ENCODE measurements around the gene PDP2. TPM values are rescaled to one million over a fixed set of nuclear protein-coding genes. Genes with fewer than 3 reads are reported as not detected.
"Not testable (repeated sequence)": the region's sequence is repeated elsewhere in the genome, so short reads cannot be mapped to it uniquely, and the experiment has no call there.

PDP2 gene
- total RNA-seq, 1 experiment from 2014 or later: 18.1 TPM

DNA sequence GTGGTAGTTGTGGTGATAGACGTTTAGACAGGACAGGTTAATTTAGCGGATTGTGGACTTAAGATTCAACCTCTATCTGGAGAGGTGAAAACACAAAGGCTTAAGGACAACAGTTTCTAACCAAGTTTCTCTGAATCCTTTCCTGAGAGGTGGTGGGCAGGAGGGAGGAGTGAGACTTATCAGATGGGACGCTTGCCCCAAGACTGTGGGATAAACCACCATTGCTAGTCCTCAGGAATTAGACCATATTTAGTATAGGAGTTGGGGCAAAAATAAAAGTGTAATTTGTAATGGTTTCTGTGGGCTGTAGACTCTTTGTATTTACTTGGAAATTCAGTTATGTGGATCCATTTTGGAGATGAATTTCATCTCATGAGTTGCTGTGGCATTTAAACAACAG, 6.6 kb downstream of the PDP2 start:
- Histone ChIP-seq H3K4me1 (no peaks in the 10 kb centered on the region), H3K4me3 (no peak overlapping the region), H3K27me3 (no peaks in the 10 kb centered on the region), H3K9me3 (replicated peaks) (no peaks in the 10 kb centered on the region), H3K36me3 (peaks cover 20% of the 10 kb centered on the region), H3K27ac (no peak overlapping the region)
- no peak for DNase-seq

DNA sequence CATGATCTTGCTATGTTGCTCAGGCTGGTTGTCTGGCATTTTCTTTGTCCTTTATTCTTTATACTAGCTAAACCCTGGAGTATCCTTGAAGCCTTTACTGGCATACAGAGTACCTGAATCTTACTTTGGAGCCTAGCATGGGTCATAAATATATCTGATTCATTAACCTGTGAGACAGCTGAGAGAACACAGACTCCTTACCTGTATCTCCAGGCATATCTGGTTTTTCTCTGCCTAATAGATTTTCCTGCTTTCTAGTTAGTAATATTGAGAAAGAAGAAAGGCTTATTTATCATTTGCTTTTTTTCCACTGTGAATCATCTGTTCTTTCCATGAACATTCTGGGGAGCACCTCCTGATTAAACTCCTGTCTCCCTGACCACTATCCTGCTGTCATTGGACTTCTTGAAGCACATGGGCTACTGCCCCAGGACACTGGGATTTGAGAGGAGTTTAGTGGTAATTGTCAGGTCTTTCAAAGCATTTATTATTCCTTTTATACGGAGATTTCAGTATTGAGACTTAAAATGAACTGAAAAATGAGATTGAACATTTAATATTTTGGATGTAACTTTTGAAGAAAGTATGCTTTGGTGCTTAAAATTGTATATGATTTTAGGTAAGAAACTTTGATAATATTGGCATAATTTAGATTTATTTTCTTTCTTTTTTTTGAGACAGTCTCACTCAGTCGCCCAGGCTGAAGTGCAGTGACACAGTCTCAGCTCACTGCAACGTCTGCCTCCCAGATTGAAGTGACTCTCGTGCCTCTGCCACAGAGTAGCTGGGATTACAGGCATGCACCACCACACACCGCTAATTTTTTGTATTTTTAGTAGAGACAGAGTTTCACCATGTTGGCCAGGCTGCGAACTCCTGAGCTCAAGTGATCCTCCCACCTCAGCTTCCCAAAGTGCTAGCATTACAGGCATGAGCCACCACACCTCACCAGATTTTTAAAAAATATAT, 8.6 kb downstream of the PDP2 start:
- H3K4me3 ChIP-seq: no peak overlapping the region
- no peaks in the 10 kb centered on the region for H3K27me3 ChIP-seq
- no peak overlapping the region for H3K27ac ChIP-seq
- DNase-seq: no peak
- H3K4me1 ChIP-seq: no peaks in the 10 kb centered on the region
- peaks cover 20% of the 10 kb centered on the region for H3K36me3 ChIP-seq
- H3K9me3 ChIP-seq (replicated peaks): no peaks in the 10 kb centered on the region

DNA sequence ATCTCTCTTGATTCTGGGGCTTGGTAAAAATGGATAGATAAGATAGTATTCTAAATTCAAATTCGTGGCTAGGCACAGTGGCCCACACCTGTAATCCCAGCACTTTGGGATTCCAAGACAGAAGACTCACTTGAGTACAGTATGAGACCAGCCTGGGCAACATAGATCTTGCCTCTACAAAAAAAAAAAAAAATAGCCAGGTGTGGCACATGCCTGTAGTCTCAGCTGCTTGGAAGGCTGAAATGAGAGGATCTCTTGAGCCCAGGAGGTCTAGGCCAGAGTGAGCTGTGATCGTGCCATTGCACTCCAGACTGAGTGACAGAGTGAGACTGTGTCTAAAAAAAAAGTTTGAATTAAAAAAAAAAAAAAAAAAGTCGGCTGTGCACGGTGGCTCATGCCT, 9.3 kb downstream of the PDP2 start:
- no peak overlapping the region for H3K4me3 ChIP-seq
- H3K27me3 ChIP-seq: no peaks in the 10 kb centered on the region
- peaks cover 15% of the 10 kb centered on the region for H3K36me3 ChIP-seq
- H3K27ac ChIP-seq: no peak overlapping the region
- H3K4me1 ChIP-seq: no peaks in the 10 kb centered on the region
- no peaks in the 10 kb centered on the region for H3K9me3 ChIP-seq (replicated peaks)
- no peak for DNase-seq

DNA sequence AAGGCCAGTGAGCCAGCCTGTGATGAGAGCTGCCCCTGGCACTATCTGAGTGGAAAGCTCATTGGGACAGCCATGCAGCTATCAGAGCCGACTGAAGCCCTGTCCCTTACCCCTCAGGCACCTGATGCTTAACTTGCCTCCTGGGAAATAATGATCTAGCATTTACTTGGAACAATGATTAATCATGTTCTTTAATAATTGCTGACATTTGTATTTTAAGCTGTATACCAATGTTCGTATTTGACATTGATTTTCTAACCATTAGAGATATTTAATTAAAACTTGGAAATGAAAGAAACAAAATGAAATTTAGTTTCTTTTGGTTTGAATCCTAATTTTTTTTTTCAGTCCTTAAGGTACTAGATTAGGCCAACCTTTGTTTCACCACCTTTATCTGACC, 10.5 kb downstream of the PDP2 start:
- Histone ChIP-seq H3K4me1 (no peaks in the 10 kb centered on the region), H3K36me3 (peaks cover 9% of the 10 kb centered on the region), H3K27me3 (peaks cover 1% of the 10 kb centered on the region; the same call in 1 of the 2 replicates), H3K4me3 (no peak overlapping the region), H3K9me3 (replicated peaks) (no peaks in the 10 kb centered on the region), H3K27ac (no peak overlapping the region)
- DNase-seq: no peak

DNA sequence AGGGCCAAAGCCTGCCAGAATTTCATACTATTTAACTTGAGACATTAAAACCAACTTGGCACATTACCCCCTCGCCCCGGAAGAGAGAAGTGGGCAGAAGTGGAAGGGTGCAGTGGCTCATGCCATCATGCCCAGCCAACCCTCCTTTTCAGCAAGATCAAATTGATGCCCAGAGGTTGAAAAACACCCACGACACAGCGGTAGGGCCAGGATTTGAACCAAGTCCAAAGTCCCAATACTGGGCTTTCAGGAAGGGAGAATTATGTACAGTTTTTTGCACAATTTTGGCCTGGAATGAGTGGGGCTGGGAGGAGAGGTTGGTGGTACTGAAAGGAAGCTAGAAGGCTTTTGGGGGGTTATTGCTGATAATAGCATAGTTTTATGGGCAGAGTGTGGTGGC, 11.0 kb downstream of the PDP2 start:
- no peak for DNase-seq
- Histone ChIP-seq H3K4me1 (no peaks in the 10 kb centered on the region), H3K27ac (no peak overlapping the region), H3K9me3 (replicated peaks) (no peaks in the 10 kb centered on the region), H3K4me3 (no peak overlapping the region), H3K27me3 (peaks cover 4% of the 10 kb centered on the region; the same call in 1 of the 2 replicates), H3K36me3 (peaks cover 4% of the 10 kb centered on the region; the same call in 1 of the 2 replicates)

DNA sequence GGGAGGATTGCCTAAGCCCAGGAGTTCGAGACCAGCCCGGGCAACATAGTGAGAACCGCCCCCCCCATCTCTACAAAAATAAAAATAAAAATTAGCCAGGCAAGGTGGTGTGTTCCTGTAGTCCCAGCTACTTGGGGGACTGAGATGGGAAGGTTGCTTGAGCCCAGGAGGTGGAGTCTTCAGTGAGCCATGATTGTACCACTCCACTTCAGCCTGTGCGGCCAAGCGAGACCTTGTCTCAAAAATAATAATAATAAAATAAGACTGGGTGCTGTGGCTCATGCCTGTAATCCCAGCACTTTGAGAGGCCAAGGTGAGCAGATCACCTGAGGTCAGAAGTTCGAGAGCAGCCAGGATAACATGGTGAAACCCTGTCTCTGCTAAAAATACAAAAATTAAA, 11.5 kb downstream of the PDP2 start:
- no peak overlapping the region for H3K4me3 ChIP-seq
- no peak overlapping the region for H3K27ac ChIP-seq
- DNase-seq: no peak
- H3K4me1 ChIP-seq: no peaks in the 10 kb centered on the region; the same call in 1 of the 2 replicates
- no peaks in the 10 kb centered on the region for H3K9me3 ChIP-seq (replicated peaks)
- H3K36me3 ChIP-seq: 0 out of 2 replicates have a peak, but pooled peaks cover 4% of the 10 kb centered on the region
- peaks cover 4% of the 10 kb centered on the region; the same call in 1 of the 2 replicates for H3K27me3 ChIP-seq

DNA sequence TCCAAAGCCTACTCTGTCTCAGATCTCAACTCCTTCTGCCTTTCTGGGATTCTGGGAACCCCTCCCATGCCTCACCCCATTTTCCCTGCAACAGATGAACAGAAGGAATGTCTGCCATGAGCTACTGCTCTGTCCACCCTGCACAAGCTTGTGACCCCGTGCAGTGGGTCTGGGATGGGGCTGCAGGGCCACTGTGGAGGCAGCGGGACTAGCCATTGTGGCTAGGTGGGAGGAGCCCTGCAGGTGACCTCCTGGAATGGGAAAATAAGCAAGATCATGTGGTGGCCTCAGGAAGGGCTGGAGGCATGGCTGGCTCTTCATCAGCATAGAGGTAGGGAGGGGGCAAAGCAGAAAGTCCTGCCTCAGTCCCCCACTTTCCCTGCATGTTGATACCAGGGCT, 13.7 kb downstream of the PDP2 start:
- Histone ChIP-seq H3K27ac (no peak overlapping the region), H3K4me3 (no peak overlapping the region), H3K9me3 (replicated peaks) (no peaks in the 10 kb centered on the region), H3K27me3 (peaks cover 4% of the 10 kb centered on the region; the same call in 1 of the 2 replicates), H3K36me3 (no peaks in the 10 kb centered on the region), H3K4me1 (no peaks in the 10 kb centered on the region; the same call in 1 of the 2 replicates)
- no peak for DNase-seq

DNA sequence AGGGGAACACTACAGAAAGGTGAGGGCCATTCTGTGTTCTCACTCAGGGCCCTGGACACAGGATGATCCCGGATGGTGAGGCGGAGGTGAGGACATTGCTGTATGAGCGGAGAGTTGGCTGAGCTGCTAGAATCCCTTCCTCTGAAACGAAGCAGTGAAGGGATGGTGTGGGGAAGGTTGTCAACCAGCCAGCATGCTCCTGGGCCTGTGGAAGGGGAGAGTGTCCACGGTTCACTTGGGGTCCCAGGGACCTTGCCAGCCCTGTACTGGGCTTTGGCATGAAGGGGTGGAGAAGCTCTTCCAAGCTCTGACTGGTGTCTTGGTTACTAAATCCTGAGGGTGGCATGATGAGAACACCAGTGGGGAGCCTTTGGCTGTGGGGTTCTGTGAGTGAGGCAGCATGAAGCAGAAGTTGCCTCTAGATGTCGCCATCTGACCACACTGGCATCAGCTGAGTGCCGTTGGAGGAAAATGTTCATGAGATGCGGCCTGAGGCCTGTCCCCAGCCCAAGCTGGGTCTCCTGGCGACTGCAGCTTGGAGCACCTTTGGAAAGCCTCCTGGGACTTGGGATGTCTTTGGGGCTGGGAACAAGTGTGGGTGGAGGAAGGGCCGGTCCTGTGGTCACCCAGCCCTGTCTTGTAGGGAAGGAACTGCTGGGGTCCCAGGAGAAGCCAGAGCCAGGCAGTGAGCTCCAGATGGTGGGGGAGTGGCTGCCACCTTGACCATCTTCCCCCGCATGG, 14.8 kb downstream of the PDP2 start:
- peak; percentile 73 to 89 for DNase-seq
- peaks cover 4% of the 10 kb centered on the region; the same call in 1 of the 2 replicates for H3K27me3 ChIP-seq
- no peak overlapping the region for H3K4me3 ChIP-seq
- H3K9me3 ChIP-seq (replicated peaks): no peaks in the 10 kb centered on the region
- no peak overlapping the region for H3K27ac ChIP-seq
- peaks cover 8% of the 10 kb centered on the region for H3K4me1 ChIP-seq
- no peaks in the 10 kb centered on the region for H3K36me3 ChIP-seq

DNA sequence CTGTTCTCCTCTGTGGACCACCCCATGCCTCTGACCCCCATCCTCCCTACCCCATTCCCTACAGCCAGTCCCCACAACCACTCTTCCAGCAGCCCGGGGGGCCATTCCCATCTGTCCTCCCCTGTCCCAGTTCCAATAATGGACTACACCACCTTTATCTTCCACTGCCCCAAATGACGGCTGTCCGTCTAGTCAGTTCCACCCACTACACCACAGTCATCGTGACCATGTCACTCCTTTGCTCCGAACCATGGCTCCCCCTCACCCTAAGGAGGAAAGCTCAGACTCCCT, 15.3 kb downstream of the PDP2 start:
- Histone ChIP-seq H3K9me3 (replicated peaks) (no peaks in the 10 kb centered on the region), H3K27ac (no peak overlapping the region), H3K4me1 (peaks cover 12% of the 10 kb centered on the region), H3K27me3 (peaks cover 4% of the 10 kb centered on the region; the same call in 1 of the 2 replicates), H3K4me3 (no peak overlapping the region), H3K36me3 (no peaks in the 10 kb centered on the region)
- no peak for DNase-seq

DNA sequence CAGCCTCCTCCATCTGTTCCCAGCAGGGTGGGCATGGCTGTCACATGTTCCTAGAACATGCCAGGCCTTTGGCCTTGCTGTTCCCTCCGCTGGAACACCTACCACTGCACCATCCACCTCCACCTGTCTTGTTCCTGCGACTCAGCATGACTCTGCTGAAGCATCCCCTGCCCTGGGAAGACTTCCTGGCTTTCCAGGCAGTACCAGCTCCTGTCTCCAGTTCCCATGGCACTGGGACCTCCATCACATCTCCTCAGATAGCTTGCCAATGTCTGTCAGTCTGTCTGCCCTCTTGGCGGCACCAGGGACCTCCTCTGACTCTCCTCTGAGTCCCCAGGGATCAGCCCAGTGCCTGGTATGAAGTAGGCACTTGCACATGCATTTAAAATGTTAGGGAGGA, 15.7 kb downstream of the PDP2 start:
- no peak for DNase-seq
- H3K27me3 ChIP-seq: peaks cover 4% of the 10 kb centered on the region; the same call in 1 of the 2 replicates
- no peak overlapping the region for H3K4me3 ChIP-seq
- H3K27ac ChIP-seq: no peak overlapping the region
- no peaks in the 10 kb centered on the region for H3K36me3 ChIP-seq
- peaks cover 15% of the 10 kb centered on the region for H3K4me1 ChIP-seq
- no peaks in the 10 kb centered on the region for H3K9me3 ChIP-seq (replicated peaks)

DNA sequence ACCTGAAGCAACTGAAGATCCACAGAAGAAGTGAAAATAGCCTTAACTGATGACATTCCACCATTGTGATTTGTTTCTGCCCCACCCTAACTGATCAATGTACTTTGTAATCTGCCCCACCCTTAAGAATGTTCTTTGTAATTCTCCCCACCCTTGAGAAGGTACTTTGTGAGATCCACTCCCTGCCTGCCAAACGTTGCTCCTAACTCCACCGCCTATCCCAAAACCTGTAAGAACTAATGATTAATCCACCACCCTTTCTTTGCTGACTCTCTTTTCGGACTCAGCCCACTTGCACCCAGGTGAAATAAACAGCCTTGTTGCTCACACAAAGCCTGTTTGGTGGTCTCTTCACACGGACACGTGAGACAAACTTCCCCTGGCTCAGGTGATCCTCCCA, 16.4 kb downstream of the PDP2 start:
- H3K9me3 ChIP-seq (replicated peaks); H3K36me3 ChIP-seq; DNase-seq; H3K27me3 ChIP-seq; H3K27ac ChIP-seq; H3K4me3 ChIP-seq: not testable (repeated sequence)
- peaks cover 15% of the 10 kb centered on the region for H3K4me1 ChIP-seq

DNA sequence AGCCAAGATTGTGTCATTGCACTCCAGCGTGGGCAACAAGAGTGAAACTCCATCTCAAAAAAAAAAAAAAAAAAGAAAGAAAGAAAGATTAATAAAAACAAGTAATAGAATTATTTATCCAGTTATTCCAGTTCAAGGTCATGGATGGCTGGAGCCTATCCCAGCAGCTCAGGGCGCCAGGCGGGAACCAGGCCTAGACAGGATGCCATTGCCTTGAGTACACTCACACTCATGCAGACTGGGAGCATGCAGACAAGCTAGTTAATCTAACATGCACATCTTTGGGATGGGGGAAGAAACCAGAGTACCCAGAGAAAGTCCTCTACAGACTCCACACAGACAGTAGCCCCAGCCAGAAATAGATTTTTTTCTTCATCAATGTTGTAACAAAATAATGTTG, 17.9 kb downstream of the PDP2 start:
- Histone ChIP-seq H3K4me1 (peaks cover 18% of the 10 kb centered on the region), H3K36me3 (no peaks in the 10 kb centered on the region), H3K9me3 (replicated peaks) (no peaks in the 10 kb centered on the region), H3K4me3 (no peak overlapping the region), H3K27ac (no peak overlapping the region), H3K27me3 (peaks cover 4% of the 10 kb centered on the region; the same call in 1 of the 2 replicates)
- DNase-seq: no peak

DNA sequence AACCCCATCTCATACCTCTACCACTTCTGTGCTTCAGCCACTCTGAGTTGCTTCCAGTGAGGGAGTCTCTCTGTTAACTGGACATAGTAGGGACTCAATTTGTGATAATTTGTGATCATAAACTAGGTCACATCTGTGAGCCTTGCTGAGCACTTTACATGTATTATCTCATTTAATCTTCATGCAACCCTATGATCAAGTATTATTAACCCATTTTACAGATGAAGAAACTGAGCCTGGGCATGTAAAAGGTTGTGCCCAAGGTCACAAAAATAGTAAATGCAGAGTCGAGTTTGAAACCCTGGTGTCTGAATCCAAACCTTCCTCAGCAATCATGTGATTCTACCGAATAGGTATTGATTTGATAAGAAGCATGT, 18.6 kb downstream of the PDP2 start:
- H3K36me3 ChIP-seq: no peaks in the 10 kb centered on the region
- no peak for DNase-seq
- H3K27ac ChIP-seq: no peak overlapping the region
- peaks cover 4% of the 10 kb centered on the region; the same call in 1 of the 2 replicates for H3K27me3 ChIP-seq
- peaks cover 18% of the 10 kb centered on the region for H3K4me1 ChIP-seq
- no peak overlapping the region for H3K4me3 ChIP-seq
- H3K9me3 ChIP-seq (replicated peaks): no peaks in the 10 kb centered on the region

DNA sequence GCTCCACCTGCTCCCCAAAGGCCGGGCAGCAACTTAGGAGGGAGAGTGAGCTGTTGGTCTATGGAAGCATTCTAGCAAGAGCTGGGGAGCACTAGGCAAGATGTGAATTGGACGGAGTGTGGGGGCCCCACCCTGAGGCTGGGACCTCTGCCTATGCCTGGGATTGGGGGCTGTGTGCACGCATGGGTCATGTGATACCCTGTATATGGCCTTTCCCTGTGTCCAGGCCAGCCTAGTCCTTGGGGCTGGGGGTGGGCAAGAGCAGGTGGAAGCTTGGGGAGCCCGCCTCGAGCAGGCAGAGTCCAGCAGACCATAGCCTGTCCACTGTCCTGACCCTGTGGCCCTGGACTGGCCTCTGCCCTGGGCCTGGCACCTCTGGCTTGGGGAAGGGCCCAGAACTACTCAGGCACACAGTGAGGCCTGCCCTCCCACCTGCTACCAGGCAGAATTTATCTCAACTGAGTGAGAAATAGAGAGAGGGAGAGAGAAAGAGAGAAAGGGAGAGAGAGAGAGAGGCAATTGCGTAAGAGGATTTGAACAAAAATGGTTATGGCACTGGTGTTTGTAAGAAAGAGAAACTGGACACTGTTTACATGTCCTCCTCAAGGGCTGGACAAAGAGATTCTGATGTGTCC, 19.1 kb downstream of the PDP2 start:
- no peak overlapping the region for H3K4me3 ChIP-seq
- peaks cover 18% of the 10 kb centered on the region for H3K4me1 ChIP-seq
- peaks cover 4% of the 10 kb centered on the region; the same call in 1 of the 2 replicates for H3K27me3 ChIP-seq
- H3K27ac ChIP-seq: no peak overlapping the region
- no peaks in the 10 kb centered on the region for H3K9me3 ChIP-seq (replicated peaks)
- no peaks in the 10 kb centered on the region for H3K36me3 ChIP-seq
- no peak for DNase-seq

All from SJCRH30 (cell line).